IPS DF 6.9 (cell line): Measurements from ENCODE around the gene PARVB.

ENCODE experiments used
- DNase-seq: peaks from one replicate; pipeline ENCODE4 v3.0.0-alpha.2; 2013; ENCODE audit warnings: low read depth, low spot score
- H3K27ac ChIP-seq: one replicate; pipeline ENCODE4 v1.5.1; 2013; ENCODE audit warnings: low read length, control low read depth
- H3K27me3 ChIP-seq: 2 replicates; pipeline ENCODE4 v1.6.1; 2013; ENCODE audit warnings: mild to moderate bottlenecking, low read length; ENCODE audit not compliant: control insufficient read depth, insufficient read depth
- H3K36me3 ChIP-seq: 2 replicates; pipeline ENCODE4 v1.6.1; 2013; ENCODE audit warnings: low read length; ENCODE audit not compliant: control insufficient read depth, insufficient read depth
- H3K4me1 ChIP-seq: 2 replicates; pipeline ENCODE4 v1.6.1; 2013; ENCODE audit warnings: low read length; ENCODE audit not compliant: control insufficient read depth, insufficient read depth
- H3K4me3 ChIP-seq: 2 replicates; pipeline ENCODE4 v1.5.1; 2013; ENCODE audit warnings: mild to moderate bottlenecking, low read length
- H3K9me3 ChIP-seq: 2 replicates; pipeline ENCODE4 v1.6.1; 2013; ENCODE audit warnings: low read length, inconsistent platforms; ENCODE audit not compliant: control insufficient read depth, insufficient read depth
- WGBS: extraction: QIAGEN DNeasy Blood & Tissue Kit; methylation state at CpG from one replicate; pipeline ENCODE4 v1.1.7; 2013; ENCODE audit warnings: mixed read lengths, missing lambda C conversion rate; ENCODE audit not compliant: insufficient read length, insufficient coverage; 5-methylcytosine and 5-hydroxymethylcytosine counted together

PARVB gene

GRCh38 chr22:44214764-44215163 lies 190.7 kb downstream of the PARVB start:
- no peak for DNase-seq
- WGBS, result no CpG with 5 or more reads among the region's 6 CpGs
- H3K27me3 ChIP-seq, result no peaks in the 10 kb centered on the region
- peaks cover 2% of the 10 kb centered on the region; the same call in 1 of the 2 replicates for H3K4me1 ChIP-seq
- no peaks in the 10 kb centered on the region for H3K9me3 ChIP-seq
- no peak overlapping the region for H3K27ac ChIP-seq
- no peaks in the 10 kb centered on the region for H3K36me3 ChIP-seq
- H3K4me3 ChIP-seq, result no peak overlapping the region

GRCh38 chr22:44215287-44215686 lies 191.2 kb downstream of the PARVB start:
- Histone ChIP-seq H3K9me3 (no peaks in the 10 kb centered on the region), H3K4me3 (no peak overlapping the region), H3K4me1 (peaks cover 2% of the 10 kb centered on the region; the same call in 1 of the 2 replicates), H3K27me3 (no peaks in the 10 kb centered on the region), H3K27ac (no peak overlapping the region), H3K36me3 (no peaks in the 10 kb centered on the region)
- WGBS, result no CpG with 5 or more reads among the region's 4 CpGs
- DNase-seq, result no peak

- Histone ChIP-seq H3K27me3 (no peaks in the 10 kb centered on the region), H3K27ac (no peak overlapping the region), H3K4me1 (no peaks in the 10 kb centered on the region), H3K36me3 (no peaks in the 10 kb centered on the region), H3K9me3 (no peaks in the 10 kb centered on the region), H3K4me3 (no peak overlapping the region)
- WGBS, result no CpG with 5 or more reads among the region's 7 CpGs
- no peak for DNase-seq
These were observed 193.2 kb downstream of the PARVB start for GRCh38 chr22:44217346-44217745.

- Histone ChIP-seq H3K4me3 (no peak overlapping the region), H3K9me3 (no peaks in the 10 kb centered on the region), H3K4me1 (no peaks in the 10 kb centered on the region), H3K27me3 (no peaks in the 10 kb centered on the region), H3K36me3 (no peaks in the 10 kb centered on the region), H3K27ac (no peak overlapping the region)
- no CpG with 5 or more reads among the region's 6 CpGs for WGBS
- DNase-seq, result no peak
These were observed 194.0 kb downstream of the PARVB start for GRCh38 chr22:44218071-44218470.

- Histone ChIP-seq H3K9me3 (no peaks in the 10 kb centered on the region), H3K4me1 (no peaks in the 10 kb centered on the region), H3K27me3 (no peaks in the 10 kb centered on the region), H3K4me3 (no peak overlapping the region), H3K27ac (no peak overlapping the region), H3K36me3 (no peaks in the 10 kb centered on the region)
- no CpG with 5 or more reads among the region's 21 CpGs for WGBS
- DNase-seq, result no peak
These were observed 195.2 kb downstream of the PARVB start for GRCh38 chr22:44219101-44219870.

GRCh38 chr22:44220727-44221680 lies 196.9 kb downstream of the PARVB start:
- DNase-seq, result no peak
- Histone ChIP-seq H3K36me3 (no peaks in the 10 kb centered on the region), H3K4me1 (no peaks in the 10 kb centered on the region), H3K27me3 (no peaks in the 10 kb centered on the region), H3K27ac (no peak overlapping the region), H3K4me3 (no peak overlapping the region), H3K9me3 (no peaks in the 10 kb centered on the region)
- WGBS, result no CpG with 5 or more reads among the region's 23 CpGs

GRCh38 chr22:44221710-44222475 lies 197.8 kb downstream of the PARVB start:
- DNase-seq, result no peak
- H3K36me3 ChIP-seq, result no peaks in the 10 kb centered on the region
- no peaks in the 10 kb centered on the region for H3K27me3 ChIP-seq
- no peaks in the 10 kb centered on the region for H3K9me3 ChIP-seq
- WGBS, result no CpG with 5 or more reads among the region's 11 CpGs
- H3K27ac ChIP-seq, result no peak overlapping the region
- no peaks in the 10 kb centered on the region for H3K4me1 ChIP-seq
- no peak overlapping the region for H3K4me3 ChIP-seq
